ENCODE measurements around the gene HOPX. TPM values are rescaled to one million over a fixed set of nuclear protein-coding genes. Genes with fewer than 3 reads are reported as not detected.

The HOPX gene
- total and polyA plus RNA-seq, 2 of the 8 experiments (the other 6 are each of a cell fraction or from before 2014, with no cell fraction given): not detected

- Histone ChIP-seq H3K23me2 (ENCODE audit: low read depth, low read length) (peaks cover 7% of the 10 kb centered on the region; the same call in 1 of the 2 replicates), H3K23ac (ENCODE audit: insufficient read length) (no peak overlapping the region), H3K36me3 (ENCODE audit: control insufficient read depth in 2 of 4, insufficient read depth in 4 of 4, low read length in 3 of 4) (peaks cover 0 to 5% (median 0%) of the 10 kb centered on the region in 4 experiments; a peak in 1 of 8 replicates), H3K14ac (ENCODE audit: insufficient read length) (no peak overlapping the region), H4K91ac (replicated peaks; ENCODE audit: insufficient read length, low read length) (no peak overlapping the region), H3K4me1 (replicated peaks in 1 of 4; ENCODE audit: control insufficient read depth in 3 of 4, insufficient read depth in 4 of 4, low read length in 3 of 4) (peaks cover 0 to 13% (median 2%) of the 10 kb centered on the region in 4 experiments; a peak in 4 of 7 replicates), H2AFZ (ENCODE audit: low read length) (no peak overlapping the region), H4K20me1 (replicated peaks in 1 of 2; ENCODE audit: control insufficient read depth in 1 of 2, insufficient read depth in 2 of 2, low read length in 2 of 2) (peaks cover 0 to 3% of the 10 kb centered on the region in 2 experiments), H3K79me2 (ENCODE audit: control insufficient read depth in 1 of 2, insufficient read depth in 2 of 2, low read length in 2 of 2) (no peaks in the 10 kb centered on the region), H3K9me3 (ENCODE audit: insufficient read depth in 2 of 2, low read depth in 1 of 2, low read length in 1 of 2) (no peaks in the 10 kb centered on the region), H3K4me2 (ENCODE audit: insufficient read depth in 1 of 2, low read depth in 2 of 2, low read length in 2 of 2) (no peak overlapping the region), H3K9ac (replicated peaks in 1 of 4; ENCODE audit: extremely low read depth in 1 of 4, low read depth in 3 of 4, low read length in 3 of 4) (no peak overlapping the region), H2BK120ac (replicated peaks; ENCODE audit: low read depth, low read length) (no peak overlapping the region), H3K4ac (replicated peaks; ENCODE audit: insufficient read length, low read depth, low read length) (no peak overlapping the region), H3K56ac (replicated peaks; ENCODE audit: insufficient read length, low read depth, low read length) (no peak overlapping the region), H2BK15ac (ENCODE audit: low read length) (no peak overlapping the region), H3K4me3 (ENCODE audit: extremely low read depth in 1 of 4, insufficient read depth in 2 of 4, low read depth in 3 of 4, low read length in 4 of 4) (no peak overlapping the region), H4K8ac (ENCODE audit: extremely low read depth, insufficient read depth, low read length) (no peak overlapping the region), H2BK12ac (ENCODE audit: low read depth, low read length) (no peak overlapping the region), H2BK20ac (ENCODE audit: low read length) (no peak overlapping the region), H2AK5ac (ENCODE audit: low read depth, low read length) (no peak overlapping the region), H3K79me1 (ENCODE audit: low read depth, low read length) (no peaks in the 10 kb centered on the region), H4K5ac (ENCODE audit: insufficient read length, low read depth, low read length) (no peak overlapping the region), H3K18ac (ENCODE audit: extremely low read depth, low read length) (no peak overlapping the region), H2BK5ac (ENCODE audit: low read depth, low read length) (no peak overlapping the region), H3K27ac (ENCODE audit: low read depth, low read length) (no peak overlapping the region), H3K27me3 (replicated peaks in 1 of 4; ENCODE audit: control insufficient read depth in 3 of 4, extremely low read depth in 1 of 4, insufficient read depth in 3 of 4, low read length in 3 of 4) (peaks cover 42 to 55% (median 53%) of the 10 kb centered on the region in 4 experiments)
- ChIA-PET POLR2A (ENCODE audit: partially characterized antibody) (interaction anchor here (1.0 to 1.6 kb wide), 2 partner anchors 10 to 149 kb away, joined by 3 read pairs; no protein-coding TSS in a partner anchor), CTCF (ENCODE audit: partially characterized antibody) (interaction anchor here (0.5 to 5.8 kb wide), 6 partner anchors 10 to 183 kb away, joined by 3 to 34 read pairs (median 3); no protein-coding TSS in a partner anchor)
- WGBS, 2 experiments (ENCODE audit: extremely low coverage in 1 of 2, insufficient coverage in 1 of 2, insufficient read length in 1 of 2, insufficient replicate concordance in 2 of 2, low coverage in 1 of 2, low lambda C conversion rate in 2 of 2, missing lambda C conversion rate in 1 of 2): 59% methylated on average over 1 of the region's 1 CpG; no CpG with 5 or more reads in 1 of the 2 experiments
- no peak for FAIRE-seq
- TF ChIP-seq TAF1 (IDR thresholded peaks at IDR 0.05; ENCODE audit: low read depth, low read length): no peak
- no peak for DNase-seq (ENCODE audit: low read depth in 1 of 2, low spot score in 2 of 2)
Measured at GRCh38 chr4:56653461-56654237, 27.4 kb downstream of the HOPX start.

Data from H1 (cell line).